HG02763 (cell line): ENCODE data around the gene NPIPB2.
"Not testable (repeated sequence)": the region's sequence is repeated elsewhere in the genome, so short reads cannot be mapped to it uniquely, and the experiment has no call there.

Experiments
- ATAC-seq: cut with Tn5 transposase; IDR thresholded peaks from one replicate; pipeline ENCODE4 v1.9.1; 2021; ENCODE audit warnings: mild to moderate bottlenecking, moderate library complexity; ENCODE audit not compliant: unreplicated experiment

NPIPB2 gene

GRCh38 chr16:11962457-11962856 is 20.6 kb upstream of the NPIPB2 start:
- not testable (repeated sequence) for ATAC-seq

- ATAC-seq = no peak
These were observed 15.9 kb upstream of the NPIPB2 start for GRCh38 chr16:11957591-11958395.

- no peak for ATAC-seq
These were observed 14.7 kb upstream of the NPIPB2 start for GRCh38 chr16:11956558-11956957.

DNA sequence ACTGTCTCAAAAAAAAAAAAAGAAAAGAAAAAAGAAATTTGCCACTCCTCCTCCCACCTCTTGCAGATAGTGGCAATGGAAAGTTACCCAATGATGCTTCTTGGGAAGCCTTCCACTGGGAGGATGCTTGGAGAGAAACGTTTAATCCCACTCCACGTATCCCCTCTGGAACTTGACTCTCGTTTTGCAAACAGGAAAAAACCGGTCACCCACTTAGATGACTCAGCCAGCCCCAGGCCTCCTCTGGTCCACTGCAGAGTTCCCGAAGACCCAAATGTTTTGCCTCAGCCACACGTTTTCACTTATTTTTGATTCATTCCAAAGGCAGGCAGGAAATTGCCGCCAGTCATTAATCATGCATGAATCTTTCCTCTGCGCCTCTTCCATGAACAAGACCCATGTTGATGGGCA is 13.9 kb upstream of the NPIPB2 start:
- no peak for ATAC-seq

GRCh38 chr16:11953576-11953975 is 11.7 kb upstream of the NPIPB2 start:
- not testable (repeated sequence) for ATAC-seq

DNA sequence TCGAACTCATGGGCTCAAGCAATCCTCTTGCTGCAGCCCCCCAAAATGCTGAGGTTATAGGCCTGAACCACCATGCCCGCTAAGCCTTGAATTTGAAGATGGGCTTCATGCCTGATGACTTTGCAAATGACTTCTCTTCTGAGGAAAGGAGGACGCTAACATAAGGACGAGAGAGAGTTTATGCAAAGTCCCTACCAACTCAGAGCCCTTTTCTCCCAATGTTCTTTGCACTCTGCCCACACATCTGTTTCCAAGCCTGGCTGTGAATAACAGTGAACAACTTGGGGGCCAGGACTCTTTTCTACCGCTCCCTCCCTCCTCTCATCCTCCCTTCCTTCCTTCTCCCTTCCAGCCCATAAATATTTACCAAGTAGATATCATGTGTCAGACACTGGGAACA is 8.5 kb upstream of the NPIPB2 start:
- no peak for ATAC-seq

DNA sequence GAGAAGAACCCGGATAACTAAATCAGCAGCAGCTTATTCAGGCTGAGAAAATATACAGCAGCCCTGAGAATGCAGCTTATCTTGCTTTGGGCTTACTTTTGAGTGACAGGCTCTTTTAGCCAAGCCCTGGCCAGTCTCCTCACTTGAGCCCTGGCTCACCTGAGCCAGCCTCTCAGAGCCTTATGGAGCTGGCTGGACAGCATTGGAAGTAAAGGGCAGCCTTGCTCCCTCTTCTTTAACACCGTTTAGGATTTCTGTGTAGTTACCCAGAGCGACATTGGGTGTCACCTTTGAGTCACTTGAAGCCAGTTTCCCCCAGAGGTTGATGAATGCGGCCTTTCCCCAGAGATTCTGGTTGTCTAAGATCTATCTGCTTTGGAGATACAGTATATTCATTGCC is 7.7 kb upstream of the NPIPB2 start:
- ATAC-seq = no peak

DNA sequence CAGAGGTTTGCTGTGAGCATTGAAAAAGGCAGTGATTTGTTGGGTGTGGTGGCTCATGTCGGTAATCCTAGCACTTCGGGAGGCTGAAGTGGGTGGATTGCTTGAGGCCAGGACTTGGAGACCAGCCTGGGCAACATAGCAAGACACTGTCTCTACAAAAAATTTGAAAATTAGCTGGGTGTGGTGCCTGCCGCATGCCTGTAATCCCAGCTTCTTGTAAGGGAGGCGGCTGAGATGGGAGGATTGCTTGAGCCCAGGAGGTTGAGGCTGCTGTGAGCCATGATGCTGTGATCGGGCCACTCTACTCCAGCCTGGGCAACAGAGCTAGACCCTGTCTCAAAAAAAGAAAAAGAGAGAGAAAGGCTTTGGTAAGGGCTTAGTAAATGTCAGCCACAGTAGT is 7.0 kb upstream of the NPIPB2 start:
- ATAC-seq = no peak

DNA sequence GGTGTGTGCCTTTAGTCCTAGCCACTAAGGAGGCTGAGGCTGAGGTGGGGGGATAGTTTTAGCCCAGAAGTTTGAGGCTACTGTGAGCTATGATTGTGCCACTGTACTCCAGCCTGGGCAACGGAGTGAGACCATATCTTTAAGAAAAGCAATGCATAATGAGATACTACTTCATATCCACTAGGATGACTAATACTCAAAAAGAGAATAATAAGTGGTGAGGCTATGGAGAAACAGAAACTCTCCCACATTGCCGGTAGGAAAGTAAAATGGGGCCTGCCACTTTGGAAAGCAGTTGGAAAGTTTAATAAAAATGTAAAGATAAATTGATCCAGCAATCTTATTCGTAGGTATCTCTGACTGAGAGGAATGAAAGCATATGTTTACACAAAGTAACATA is 4.6 kb upstream of the NPIPB2 start:
- no peak for ATAC-seq

DNA sequence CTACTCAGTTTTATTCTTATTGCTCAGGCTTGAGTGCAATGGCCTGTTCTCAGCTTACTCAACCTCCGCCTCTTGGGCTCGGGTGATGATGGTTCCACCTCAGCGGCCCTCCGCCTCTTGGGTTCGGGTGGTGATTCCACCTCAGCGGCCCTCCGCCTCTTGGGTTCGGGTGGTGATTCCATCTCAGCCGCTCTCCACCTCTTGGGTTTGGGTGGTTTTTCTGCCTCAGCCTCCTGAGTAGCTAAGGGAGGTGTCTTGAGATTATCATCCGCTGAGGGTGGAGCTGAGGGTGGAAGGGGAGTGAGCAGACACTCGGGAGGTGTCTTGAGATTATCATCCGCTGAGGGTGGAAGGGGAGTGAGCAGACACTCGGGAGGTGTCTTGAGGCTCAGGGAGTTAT is 14.5 kb downstream of the NPIPB2 start:
- ATAC-seq = not testable (repeated sequence)

DNA sequence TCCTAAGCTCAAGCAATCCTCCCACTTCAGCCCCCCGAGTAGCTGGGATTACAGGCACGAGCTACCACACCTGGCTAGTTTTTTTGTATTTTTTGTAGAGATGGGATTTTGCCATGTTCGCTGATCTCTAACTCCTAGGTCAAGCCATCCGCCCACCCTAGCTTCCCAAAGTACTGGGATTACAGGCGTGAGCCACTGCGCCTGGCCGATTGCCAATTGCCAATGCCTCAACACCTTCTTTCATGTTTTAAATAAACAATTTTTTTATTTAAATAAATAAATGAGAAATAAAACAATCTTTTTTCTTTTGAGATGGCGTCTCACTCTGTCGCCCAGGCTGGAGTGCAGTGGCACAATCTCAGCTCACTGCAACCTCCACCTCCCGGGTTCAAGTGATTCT is 17.8 kb downstream of the NPIPB2 start:
- ATAC-seq = not testable (repeated sequence)

- ATAC-seq = no peak
These were observed 25.1 kb downstream of the NPIPB2 start for GRCh38 chr16:11916524-11917285.

- peak; percentile 88 for ATAC-seq
These were observed 26.0 kb downstream of the NPIPB2 start, which contains the start of gene GSPT1 for GRCh38 chr16:11915644-11916523. Gene GSPT1 (minus strand): TSS chr16:11915956. CDS start chr16:11915720, 236 bp downstream.

DNA sequence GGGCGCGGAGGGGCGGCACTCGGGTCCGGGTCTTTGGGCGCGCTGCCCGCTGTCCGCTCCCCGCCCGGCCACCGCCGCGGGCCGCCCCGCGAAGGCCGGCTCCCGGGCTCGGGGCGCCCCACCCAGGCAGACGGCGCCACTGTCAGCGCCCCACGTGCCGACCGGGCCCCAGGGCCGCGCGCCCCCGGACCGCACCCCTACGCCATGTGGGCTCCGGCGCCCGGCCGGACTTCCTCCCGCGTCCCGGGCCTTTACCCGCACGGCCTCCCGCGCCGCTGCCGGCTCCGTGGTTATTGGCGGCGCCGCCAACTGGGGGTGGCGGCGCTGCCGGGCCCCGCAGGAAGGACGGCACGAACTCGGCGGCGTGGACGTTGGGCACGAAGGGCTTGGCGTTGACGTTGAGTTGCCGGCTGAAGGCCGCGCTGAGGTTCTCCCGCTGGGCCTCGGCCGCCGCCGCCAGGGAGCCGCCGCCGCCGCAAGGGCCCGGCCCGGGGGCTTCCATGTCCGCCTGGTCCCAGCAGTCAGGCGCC is 26.7 kb downstream of the NPIPB2 start:
- peak; percentile 25 for ATAC-seq

DNA sequence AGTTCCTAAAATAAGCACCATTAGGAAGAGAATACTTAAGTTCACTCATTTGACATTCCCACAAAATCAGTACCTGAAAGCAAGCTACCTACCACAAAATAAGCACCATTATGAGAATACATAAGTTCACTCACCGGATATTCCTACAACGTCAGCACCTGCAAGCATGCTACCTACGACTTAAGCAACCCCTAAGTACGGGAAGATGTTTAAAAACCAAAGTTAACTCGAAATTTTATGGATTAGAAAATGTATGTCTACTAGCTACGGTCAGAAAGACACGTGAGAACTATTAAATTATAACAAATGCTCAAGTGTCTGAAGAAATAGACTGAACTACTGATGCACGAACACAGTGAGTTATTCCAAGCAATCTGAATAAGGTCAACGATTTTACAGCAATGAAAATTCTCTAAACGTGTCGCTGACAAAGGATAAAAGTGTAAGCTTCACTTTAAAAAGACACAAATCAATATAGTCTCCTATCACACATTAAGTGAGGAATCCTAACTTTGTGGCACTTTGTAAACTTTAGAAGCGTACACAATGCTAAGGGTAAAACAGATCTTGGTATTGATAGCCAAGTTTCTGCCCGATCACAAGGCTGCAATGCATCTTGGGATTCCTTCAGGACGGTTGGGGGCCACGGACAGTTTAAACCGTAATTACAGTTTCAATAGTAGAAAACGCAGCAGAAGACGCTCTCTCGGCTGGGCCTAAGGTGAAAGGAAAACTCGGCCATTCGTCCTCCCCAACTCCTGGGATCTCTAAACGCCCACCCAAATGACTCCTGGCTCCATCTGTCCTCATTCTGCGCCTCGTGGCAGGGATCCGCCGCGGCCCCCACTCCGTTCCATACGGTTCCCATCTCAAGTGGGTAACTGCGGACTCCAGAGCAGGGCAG is 27.4 kb downstream of the NPIPB2 start:
- ATAC-seq = no peak

- ATAC-seq = no peak
These were observed 28.3 kb downstream of the NPIPB2 start for GRCh38 chr16:11913425-11914079.

DNA sequence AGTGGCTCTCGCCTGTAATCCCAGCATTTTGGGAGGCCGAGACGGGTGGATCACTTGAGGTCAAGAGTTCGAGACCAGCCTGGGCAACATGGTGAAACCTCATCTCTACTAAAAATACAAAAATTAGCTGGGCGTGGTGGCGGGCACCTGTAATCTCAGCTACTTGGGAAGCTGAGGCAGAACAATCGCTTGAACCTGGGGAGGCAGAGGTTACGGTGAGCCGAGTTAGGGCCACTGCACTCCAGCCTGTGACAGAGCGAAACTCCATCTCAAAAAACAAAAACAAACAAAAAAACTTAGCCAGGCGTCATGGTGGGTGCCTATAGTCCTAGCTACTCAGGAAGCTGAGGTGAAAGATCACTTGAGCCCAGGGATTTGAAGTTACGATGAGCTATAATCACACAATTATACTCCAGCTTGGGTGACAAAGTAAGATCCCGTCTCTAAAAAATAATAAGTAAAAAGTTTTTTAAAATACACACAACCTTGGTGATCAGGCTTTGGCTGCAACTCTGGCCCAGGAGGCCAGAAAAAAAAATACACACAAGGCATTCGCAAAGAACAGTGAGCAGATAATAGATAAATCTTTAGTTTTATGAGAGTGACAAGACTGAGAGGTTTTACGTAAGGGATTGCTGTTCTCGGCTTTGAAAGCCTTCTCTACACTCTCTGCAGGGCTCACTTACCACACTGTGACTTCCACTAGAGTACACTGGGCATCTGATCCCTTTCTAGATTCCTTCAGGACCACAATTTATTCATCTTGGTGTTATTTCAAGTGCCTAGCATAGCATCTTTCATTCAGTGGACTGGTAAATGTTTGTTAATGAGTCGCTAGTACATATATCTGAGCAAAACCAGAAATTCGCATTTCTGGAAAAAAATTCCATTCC is 31.9 kb downstream of the NPIPB2 start:
- no peak for ATAC-seq
